ENCODE data around the gene EML1. TPM values are rescaled to one million over a fixed set of nuclear protein-coding genes. Genes with fewer than 3 reads are reported as not detected.

The EML1 gene
- total RNA-seq, 3 donors from 2014 or later (not counting 1 experiment from before 2014, with no cell fraction given) = not detected

DNA sequence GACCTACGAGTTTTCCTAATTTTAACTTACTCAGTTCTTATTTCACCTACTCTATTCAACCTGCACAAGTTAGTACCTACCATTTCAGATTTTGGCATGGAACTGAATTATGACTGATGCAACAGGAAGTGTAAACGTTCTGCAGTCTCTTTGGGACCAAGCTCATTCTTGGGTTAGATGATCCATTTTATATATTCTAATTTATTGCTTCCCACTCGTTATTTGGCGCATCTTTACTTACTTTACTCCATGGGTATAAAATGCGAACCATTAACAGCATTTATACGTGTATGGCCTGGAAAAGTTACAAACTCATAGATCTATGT, 1.0 kb upstream of the EML1 start:
- ATAC-seq (no peak), DNase-seq (peak in 1 of 2 donors; percentile 6)
- Mint-ChIP-seq H3K36me3 (no peaks in the 10 kb centered on the region), H3K4me1 (peaks cover 0 to 5% of the 10 kb centered on the region in 2 donors), H3K27me3 (ENCODE audit: low read depth in 2 of 2) (peaks cover 35 to 46% of the 10 kb centered on the region in 2 donors), H3K27ac (peak overlapping the region in 1 of 2 donors; percentile 69), H3K4me3 (peak overlapping the region; percentile 86), H3K9me3 (no peaks in the 10 kb centered on the region)
- Histone ChIP-seq H3K27me3 (ENCODE audit: control insufficient read depth, insufficient read depth, low read length) (peaks cover 22% of the 10 kb centered on the region), H3K36me3 (ENCODE audit: control insufficient read depth, insufficient read depth, low read length) (no peaks in the 10 kb centered on the region), H3K9me3 (ENCODE audit: control insufficient read depth, insufficient read depth, low read length) (no peaks in the 10 kb centered on the region), H3K27ac (ENCODE audit: low read length) (no peak overlapping the region), H3K4me1 (ENCODE audit: control insufficient read depth, insufficient read depth, low read length) (peaks cover 3% of the 10 kb centered on the region), H3K4me3 (ENCODE audit: low read length) (no peak overlapping the region)
- 80% methylated on average over 6 of the region's 6 CpGs for WGBS (ENCODE audit: insufficient coverage)
- TF ChIP-seq, protein P1, sequence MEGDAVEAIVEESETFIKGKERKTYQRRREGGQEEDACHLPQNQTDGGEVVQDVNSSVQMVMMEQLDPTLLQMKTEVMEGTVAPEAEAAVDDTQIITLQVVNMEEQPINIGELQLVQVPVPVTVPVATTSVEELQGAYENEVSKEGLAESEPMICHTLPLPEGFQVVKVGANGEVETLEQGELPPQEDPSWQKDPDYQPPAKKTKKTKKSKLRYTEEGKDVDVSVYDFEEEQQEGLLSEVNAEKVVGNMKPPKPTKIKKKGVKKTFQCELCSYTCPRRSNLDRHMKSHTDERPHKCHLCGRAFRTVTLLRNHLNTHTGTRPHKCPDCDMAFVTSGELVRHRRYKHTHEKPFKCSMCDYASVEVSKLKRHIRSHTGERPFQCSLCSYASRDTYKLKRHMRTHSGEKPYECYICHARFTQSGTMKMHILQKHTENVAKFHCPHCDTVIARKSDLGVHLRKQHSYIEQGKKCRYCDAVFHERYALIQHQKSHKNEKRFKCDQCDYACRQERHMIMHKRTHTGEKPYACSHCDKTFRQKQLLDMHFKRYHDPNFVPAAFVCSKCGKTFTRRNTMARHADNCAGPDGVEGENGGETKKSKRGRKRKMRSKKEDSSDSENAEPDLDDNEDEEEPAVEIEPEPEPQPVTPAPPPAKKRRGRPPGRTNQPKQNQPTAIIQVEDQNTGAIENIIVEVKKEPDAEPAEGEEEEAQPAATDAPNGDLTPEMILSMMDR (IDR thresholded peaks at IDR 0.05) = no peak
- intact Hi-C loops (cut with micrococcal nuclease) = no loop called here

DNA sequence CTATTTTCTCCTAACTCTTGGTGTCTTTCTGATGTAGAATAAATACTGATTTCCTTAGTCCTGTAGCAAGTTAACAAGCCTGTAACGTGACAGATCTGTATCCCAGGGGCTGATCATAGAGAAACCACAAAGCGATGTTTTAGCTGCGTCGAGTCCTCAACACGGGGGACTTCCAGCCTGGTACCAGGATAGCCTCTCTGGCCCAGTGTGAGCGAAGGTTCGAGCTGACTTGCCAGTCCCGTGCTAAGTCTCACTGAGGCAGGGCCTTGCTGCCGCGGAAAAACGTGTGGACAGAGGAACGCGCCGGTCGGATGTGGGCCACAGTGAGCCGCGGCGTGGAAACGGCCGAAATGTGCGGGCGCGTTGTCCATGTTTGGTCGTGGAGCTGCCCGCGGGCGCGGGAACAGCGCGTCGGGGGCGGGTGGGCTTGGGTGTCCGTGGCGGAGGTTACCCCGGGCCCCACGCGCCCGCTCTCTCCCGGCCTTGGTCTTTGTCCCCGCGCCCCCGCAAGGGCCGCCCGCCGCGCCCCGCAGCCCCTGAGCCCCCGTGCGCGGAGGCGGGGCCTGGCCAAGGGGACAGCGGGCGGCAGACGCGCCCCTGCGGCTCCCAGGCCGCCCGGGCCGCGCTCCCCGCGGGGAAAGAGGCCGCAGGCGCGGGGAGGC, 531 bp upstream of the EML1 start:
- H3K27me3 Mint-ChIP-seq (ENCODE audit: low read depth in 2 of 2) = peaks cover 37 to 51% of the 10 kb centered on the region in 2 donors
- H3K4me1 Mint-ChIP-seq = peaks cover 0 to 5% of the 10 kb centered on the region in 2 donors
- TF ChIP-seq, protein P1 (IDR thresholded peaks at IDR 0.05) = no peak
- H3K4me1 ChIP-seq (ENCODE audit: control insufficient read depth, insufficient read depth, low read length) = peaks cover 3% of the 10 kb centered on the region
- no peaks in the 10 kb centered on the region for H3K9me3 Mint-ChIP-seq
- H3K4me3 Mint-ChIP-seq = peak overlapping the region; percentile 86
- no peak overlapping the region for H3K4me3 ChIP-seq (ENCODE audit: low read length)
- H3K27me3 ChIP-seq (ENCODE audit: control insufficient read depth, insufficient read depth, low read length) = peaks cover 27% of the 10 kb centered on the region
- peak overlapping the region in 1 of 2 donors; percentile 69 for H3K27ac Mint-ChIP-seq
- DNase-seq = peak in 1 of 2 donors; percentile 24
- H3K36me3 ChIP-seq (ENCODE audit: control insufficient read depth, insufficient read depth, low read length) = no peaks in the 10 kb centered on the region
- ATAC-seq = peak in 1 of 3 donors; percentile 14
- H3K36me3 Mint-ChIP-seq = no peaks in the 10 kb centered on the region
- intact Hi-C loops (cut with micrococcal nuclease) = no loop called here
- H3K9me3 ChIP-seq (ENCODE audit: control insufficient read depth, insufficient read depth, low read length) = no peaks in the 10 kb centered on the region
- H3K27ac ChIP-seq (ENCODE audit: low read length) = no peak overlapping the region
- WGBS (ENCODE audit: insufficient coverage) = 10% methylated on average over 65 of the region's 65 CpGs

DNA sequence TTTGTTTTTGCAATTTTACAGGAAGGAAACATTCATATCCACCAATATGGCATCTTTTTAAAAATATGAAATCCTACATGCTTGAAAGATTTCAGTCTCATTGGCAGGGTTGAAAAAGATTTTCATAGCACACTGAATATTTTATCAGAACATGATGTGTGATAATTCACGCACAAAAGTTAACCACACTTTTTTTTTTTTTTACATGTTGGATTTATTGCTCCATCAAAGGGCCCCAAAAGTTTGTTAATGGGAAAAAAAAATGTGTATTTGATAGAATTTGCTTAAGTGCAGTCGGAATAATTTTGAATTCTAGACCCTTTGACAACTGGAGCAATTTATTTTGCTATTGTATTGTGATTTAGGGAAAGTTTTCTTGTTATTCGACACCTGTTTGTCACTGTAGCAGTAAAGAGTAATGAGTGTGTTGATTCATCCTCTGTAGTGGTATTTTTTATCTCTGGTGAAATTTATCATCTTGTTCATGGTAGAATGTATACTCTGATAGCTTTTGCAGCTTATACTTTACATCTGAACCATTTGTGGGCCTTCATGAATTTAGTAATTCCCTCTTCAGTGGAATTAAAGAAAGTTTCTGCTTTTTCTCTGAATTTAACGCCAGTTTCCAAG, 1.1 kb downstream of the EML1 start:
- Histone ChIP-seq H3K36me3 (ENCODE audit: control insufficient read depth, insufficient read depth, low read length) (no peaks in the 10 kb centered on the region), H3K4me3 (ENCODE audit: low read length) (no peak overlapping the region), H3K9me3 (ENCODE audit: control insufficient read depth, insufficient read depth, low read length) (no peaks in the 10 kb centered on the region), H3K27me3 (ENCODE audit: control insufficient read depth, insufficient read depth, low read length) (peaks cover 32% of the 10 kb centered on the region), H3K4me1 (ENCODE audit: control insufficient read depth, insufficient read depth, low read length) (peaks cover 3% of the 10 kb centered on the region), H3K27ac (ENCODE audit: low read length) (no peak overlapping the region)
- H3K9me3 Mint-ChIP-seq = no peaks in the 10 kb centered on the region
- intact Hi-C loops (cut with micrococcal nuclease) = no loop called here
- ATAC-seq = no peak
- DNase-seq = no peak
- peak overlapping the region; percentile 75 for H3K4me3 Mint-ChIP-seq
- H3K27ac Mint-ChIP-seq = no peak overlapping the region
- H3K4me1 Mint-ChIP-seq = peaks cover 0 to 5% of the 10 kb centered on the region in 2 donors
- 76% methylated on average over 3 of the region's 4 CpGs for WGBS (ENCODE audit: insufficient coverage)
- H3K36me3 Mint-ChIP-seq = no peaks in the 10 kb centered on the region
- peaks cover 37 to 53% of the 10 kb centered on the region in 2 donors for H3K27me3 Mint-ChIP-seq (ENCODE audit: low read depth in 2 of 2)
- TF ChIP-seq, protein P1 (IDR thresholded peaks at IDR 0.05) = no peak

All from natural killer cell (primary cell).